Body of pancreas (tissue), 4 donors: ENCODE results near the gene CADM2.

ENCODE experiments used
- POLR2A ChIP-seq, 3 donors: fragments of 450-650 bp; IDR thresholded peaks; one replicate each; pipeline ENCODE4 v1.6.1; 2016; ENCODE audit warnings: antibody characterized with exemption in 3 of 3, mild to moderate bottlenecking in 2 of 3
- TF ChIP-seq, protein P1 (sequence below), 7 experiments: fragments of 450-650 bp in 4 of 7; fragments of 200-600 bp in 3 of 7; sonication (generic) in 3 of 7; IDR thresholded peaks; one replicate each; pipeline ENCODE4 v1.5.1; 2016 to 2019; ENCODE audit warnings: antibody characterized with exemption in 7 of 7

DNA sequence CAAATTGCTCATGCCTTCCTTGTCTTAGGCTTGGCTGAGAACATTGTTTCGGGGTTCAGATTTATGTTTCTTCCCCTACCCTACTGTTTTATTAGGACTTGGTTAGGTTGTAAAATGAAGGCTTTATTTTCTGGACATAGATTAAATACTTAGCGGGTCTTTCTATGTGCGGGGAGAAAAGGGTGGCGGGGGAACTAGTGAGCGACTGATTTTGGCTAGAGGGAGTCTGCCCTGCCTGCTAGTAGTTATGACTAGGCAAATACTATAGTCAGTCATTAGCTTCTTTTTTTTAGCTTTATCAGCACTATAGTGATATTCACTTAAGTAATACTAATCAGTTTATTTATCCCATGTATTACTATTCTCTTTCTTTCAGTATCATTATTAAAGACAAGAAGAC, 3.6 kb downstream of the CADM2 start:
- TF ChIP-seq, protein P1, sequence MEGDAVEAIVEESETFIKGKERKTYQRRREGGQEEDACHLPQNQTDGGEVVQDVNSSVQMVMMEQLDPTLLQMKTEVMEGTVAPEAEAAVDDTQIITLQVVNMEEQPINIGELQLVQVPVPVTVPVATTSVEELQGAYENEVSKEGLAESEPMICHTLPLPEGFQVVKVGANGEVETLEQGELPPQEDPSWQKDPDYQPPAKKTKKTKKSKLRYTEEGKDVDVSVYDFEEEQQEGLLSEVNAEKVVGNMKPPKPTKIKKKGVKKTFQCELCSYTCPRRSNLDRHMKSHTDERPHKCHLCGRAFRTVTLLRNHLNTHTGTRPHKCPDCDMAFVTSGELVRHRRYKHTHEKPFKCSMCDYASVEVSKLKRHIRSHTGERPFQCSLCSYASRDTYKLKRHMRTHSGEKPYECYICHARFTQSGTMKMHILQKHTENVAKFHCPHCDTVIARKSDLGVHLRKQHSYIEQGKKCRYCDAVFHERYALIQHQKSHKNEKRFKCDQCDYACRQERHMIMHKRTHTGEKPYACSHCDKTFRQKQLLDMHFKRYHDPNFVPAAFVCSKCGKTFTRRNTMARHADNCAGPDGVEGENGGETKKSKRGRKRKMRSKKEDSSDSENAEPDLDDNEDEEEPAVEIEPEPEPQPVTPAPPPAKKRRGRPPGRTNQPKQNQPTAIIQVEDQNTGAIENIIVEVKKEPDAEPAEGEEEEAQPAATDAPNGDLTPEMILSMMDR (IDR thresholded peaks at IDR 0.05): no peak
- no peak for TF ChIP-seq POLR2A (IDR thresholded peaks at IDR 0.05)
